Stimulated activated CD8-positive, alpha-beta memory T cell treated with anti-CD3 and anti-CD28 coated beads, Interleukin-7, amount 100 ng/mL, for 48 hours (primary cell): ENCODE measurements around the gene MOB1B.
"Not testable (repeated sequence)": the region's sequence is repeated elsewhere in the genome, so short reads cannot be mapped to it uniquely, and the experiment has no call there.

Experiments used
- DNase-seq, 2 donors: peaks; one replicate each; pipeline ENCODE4 v3.0.0-alpha.2; 2020; ENCODE audit warnings: low read depth in 1 of 2; ENCODE audit errors: extremely low read depth in 1 of 2

MOB1B gene

GRCh38 chr4:71005025-71005424, 102.9 kb downstream of the MOB1B start:
- not testable (repeated sequence) for DNase-seq

GRCh38 chr4:71006203-71006907, 104.2 kb downstream of the MOB1B start:
- DNase-seq = no peak

DNA sequence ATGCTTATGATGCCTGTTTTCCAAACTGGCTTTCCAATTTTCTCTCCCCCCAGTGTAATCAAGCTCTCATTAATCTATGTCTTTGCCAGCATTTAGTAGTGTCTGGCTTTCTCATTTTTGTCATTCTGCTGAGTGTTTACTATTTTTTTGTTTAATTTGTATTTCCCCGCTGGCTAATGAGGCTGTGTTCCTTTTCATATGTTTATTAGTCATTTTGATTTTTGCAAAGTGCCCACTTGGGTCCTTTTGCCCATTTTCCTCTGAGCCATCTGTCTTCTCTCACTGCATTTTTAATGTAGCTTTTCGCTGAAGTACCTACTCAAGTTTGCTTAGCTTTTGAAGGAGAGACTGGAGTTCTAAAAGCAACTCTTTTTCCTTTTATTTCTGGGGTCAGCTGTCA, 106.0 kb downstream of the MOB1B start:
- no peak for DNase-seq

GRCh38 chr4:71009086-71009485, 106.9 kb downstream of the MOB1B start:
- no peak for DNase-seq

GRCh38 chr4:71009890-71010588, 107.9 kb downstream of the MOB1B start:
- DNase-seq = no peak

DNA sequence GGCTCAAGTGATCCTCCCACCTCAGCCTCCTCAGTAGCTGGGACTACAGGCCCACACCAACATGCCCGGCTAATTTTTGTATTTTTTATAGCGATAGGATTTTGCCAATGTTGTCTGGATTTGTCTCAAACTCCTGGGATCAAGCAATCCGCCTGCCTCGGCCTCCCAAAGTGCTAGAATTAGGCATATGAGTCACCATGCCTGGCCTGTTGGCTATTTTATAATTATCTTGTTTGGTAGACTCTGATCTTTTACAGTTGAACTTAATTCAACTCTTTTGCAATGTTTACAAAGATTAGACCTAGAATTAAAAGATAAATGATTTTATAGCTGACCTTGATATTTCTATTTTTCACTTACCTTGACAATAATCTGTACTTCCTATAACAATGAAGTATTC, 109.3 kb downstream of the MOB1B start:
- DNase-seq = no peak

GRCh38 chr4:71017391-71017790, 115.2 kb downstream of the MOB1B start:
- not testable (repeated sequence) for DNase-seq

- DNase-seq = no peak
Observed at GRCh38 chr4:71020611-71021010, 118.4 kb downstream of the MOB1B start.

DNA sequence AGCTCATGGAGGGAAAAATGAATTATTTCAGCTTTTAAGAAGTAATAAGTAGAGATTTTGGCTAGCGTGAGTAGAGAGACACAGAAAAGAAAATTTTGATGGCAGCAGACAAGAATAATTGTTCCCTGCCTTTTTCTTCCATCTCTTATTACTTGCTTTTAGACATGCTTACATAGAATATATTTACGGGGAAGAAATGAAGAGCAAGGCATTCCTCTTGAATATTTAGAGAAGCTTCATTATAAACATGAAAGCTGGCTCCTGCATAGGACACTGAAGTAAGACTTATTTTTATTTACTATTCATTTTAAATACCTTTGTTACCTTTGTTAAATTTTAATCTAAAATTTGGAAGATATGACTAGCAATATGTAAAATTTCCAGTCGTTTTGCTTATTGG, 123.5 kb downstream of the MOB1B start:
- no peak for DNase-seq

GRCh38 chr4:71026086-71026485, 123.9 kb downstream of the MOB1B start:
- DNase-seq = no peak

DNA sequence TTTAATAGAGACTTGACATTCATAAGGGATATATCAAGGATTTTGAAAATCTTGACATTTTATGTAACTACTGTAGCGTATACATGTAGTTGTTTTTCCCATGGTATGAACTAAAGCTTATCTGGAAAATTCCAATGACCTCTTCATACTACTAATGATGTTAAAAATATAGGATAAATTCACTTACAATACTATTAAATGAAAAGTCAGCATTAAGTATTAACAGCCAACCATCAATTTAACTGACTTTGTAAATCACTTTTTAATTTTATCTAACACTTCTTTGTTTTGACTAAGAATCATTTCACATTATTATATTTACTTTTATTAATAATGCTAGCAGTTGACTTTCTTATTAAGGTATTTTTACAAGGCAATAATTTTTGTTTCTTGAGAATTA, 125.4 kb downstream of the MOB1B start:
- DNase-seq = no peak

DNA sequence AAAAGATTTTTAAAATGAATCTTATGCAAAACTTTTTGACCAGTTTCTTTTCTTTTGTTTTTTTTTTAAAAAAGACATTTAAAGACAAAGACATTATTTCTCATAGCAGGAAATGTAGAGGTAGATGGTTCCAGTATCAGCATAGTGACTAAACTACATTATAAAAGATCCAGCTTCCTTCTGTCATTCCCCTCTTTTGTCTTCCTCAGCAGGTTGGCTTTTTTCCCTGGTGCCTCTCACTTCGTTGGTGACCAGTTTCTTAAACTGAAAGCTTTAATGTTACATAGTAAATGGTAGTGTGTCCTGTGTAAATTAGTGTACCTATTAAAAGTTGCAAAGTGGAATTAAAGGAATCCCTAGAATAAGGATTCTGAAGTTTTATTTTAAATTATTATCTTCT, 127.3 kb downstream of the MOB1B start:
- no peak for DNase-seq

- DNase-seq = not testable (repeated sequence)
Observed at GRCh38 chr4:71032106-71032505, 129.9 kb downstream of the MOB1B start.
